Suppressor macrophage treated with lipopolysaccharide for 4 hours (primary cell): Measurements from ENCODE around the gene SASH1.

Source experiments
- DNase-seq: peaks from one replicate; pipeline ENCODE4 v3.0.0-alpha.2; 2020

Gene SASH1

GRCh38 chr6:148436466-148436865 lies 93.8 kb downstream of the SASH1 start:
- DNase-seq = no peak

DNA sequence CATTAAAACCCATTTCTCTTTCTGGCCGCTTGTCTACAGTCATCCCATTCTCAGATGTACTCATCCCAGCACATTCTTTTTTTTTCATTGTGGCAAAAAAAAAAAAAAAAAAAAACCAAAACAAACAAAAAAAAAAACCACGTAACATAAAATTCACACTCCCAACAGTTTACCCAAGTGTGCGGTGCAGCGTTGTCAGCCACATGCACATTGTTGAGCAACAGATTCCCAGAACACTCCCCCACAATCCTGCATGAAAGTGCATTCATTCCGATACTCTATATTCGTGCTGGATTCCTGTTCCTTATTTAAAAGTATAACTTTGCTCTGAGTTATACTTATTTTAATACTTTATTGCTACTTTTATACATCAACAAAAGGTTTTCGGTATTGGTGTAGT lies 96.0 kb downstream of the SASH1 start:
- DNase-seq = no peak

DNA sequence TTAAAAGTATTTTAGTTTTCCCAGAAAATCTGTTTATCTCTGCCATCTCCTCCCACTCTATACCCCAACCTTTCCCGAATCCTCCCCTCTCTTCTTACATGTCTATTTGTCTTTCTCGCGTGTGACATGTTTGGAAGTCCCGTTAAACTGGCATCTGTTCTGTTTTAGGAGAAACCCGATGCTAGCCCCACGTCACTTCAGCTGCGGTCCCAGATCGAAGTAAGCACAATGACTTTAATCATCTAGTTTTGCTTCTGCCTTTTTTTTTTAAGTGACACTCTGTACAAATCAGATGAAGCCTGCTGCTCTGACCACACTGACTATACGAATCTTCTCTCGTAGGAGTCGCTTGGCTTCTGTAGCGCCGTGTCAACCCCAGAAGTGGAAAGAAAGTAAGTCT lies 97.4 kb downstream of the SASH1 start:
- DNase-seq = no peak

GRCh38 chr6:148440877-148441453 lies 98.3 kb downstream of the SASH1 start:
- no peak for DNase-seq

- peak; percentile 27 for DNase-seq
Observed at GRCh38 chr6:148441454-148441911, 98.8 kb downstream of the SASH1 start.

DNA sequence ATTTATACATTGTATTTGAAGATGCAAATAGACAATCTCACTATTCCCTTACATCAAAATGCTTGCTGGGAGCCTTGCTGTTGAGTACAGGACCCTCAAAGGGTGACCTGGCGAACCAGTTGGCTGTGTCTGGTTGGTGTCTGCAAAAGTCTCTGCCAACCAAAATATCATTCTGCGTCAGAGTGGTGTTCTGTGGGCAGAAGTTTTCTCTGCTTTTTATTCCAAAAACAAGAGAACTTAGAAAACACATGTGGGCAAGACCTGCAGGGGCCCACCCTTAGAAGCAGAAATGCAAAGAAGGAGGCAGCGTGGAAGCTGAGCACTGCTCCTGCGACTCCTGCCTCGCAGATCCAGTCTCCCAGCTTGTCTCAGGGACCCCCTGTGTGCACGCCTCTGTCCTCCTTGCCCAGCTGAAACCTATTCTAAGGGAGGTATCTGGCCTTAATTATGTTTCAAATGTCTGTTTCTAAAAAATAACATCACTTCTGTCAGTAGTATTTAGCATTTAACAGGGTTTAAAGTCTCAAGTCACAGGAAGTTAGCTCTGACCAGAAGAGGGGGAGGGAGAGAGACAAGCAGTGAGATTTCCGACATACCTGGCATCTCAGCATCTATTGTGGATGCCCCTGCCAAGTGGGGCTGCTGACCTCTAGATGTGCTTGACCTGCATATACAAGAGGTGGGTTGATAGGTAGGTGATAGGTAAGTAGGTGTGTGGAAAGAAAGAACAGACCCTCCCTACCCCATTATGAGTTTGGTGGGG lies 101.3 kb downstream of the SASH1 start:
- no peak for DNase-seq

DNA sequence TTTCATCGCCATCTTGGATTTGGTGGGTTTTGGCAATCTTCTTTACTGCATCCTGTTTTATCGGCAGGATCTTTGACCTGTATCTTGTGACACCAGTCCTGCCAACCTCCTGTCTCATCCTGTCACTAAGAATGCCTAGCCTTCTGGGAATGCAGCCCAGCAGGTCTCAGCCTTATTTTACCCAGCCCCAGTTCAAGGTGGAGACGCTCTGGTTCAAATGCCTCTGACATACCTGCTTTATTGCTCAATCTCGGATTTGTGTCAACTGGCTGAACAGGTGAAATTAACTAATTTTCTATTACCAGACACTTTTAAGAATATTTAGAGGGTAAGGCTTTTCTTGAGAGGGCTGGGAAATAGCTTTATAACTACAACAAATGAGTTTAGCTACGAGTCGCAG lies 102.5 kb downstream of the SASH1 start:
- no peak for DNase-seq

GRCh38 chr6:148445620-148446019 lies 103.0 kb downstream of the SASH1 start:
- no peak for DNase-seq

DNA sequence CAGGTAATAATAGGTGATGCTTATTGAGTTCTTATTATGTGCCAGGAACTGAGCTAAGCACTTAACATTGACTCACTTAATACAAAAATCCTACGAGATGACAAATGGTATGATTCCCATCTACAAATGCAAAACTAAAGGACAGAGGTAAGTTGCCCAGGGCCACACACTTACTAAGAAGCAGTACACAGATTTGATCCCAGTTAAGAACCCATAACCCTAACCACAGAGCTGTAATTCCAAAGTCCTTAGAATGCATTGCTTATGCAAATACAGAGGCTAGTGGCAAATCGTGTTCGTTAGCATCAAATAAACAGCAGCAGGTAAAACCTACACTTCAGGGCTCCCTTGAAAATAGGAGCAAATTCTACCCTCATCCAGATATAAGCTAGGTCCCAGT lies 104.0 kb downstream of the SASH1 start:
- DNase-seq = no peak

DNA sequence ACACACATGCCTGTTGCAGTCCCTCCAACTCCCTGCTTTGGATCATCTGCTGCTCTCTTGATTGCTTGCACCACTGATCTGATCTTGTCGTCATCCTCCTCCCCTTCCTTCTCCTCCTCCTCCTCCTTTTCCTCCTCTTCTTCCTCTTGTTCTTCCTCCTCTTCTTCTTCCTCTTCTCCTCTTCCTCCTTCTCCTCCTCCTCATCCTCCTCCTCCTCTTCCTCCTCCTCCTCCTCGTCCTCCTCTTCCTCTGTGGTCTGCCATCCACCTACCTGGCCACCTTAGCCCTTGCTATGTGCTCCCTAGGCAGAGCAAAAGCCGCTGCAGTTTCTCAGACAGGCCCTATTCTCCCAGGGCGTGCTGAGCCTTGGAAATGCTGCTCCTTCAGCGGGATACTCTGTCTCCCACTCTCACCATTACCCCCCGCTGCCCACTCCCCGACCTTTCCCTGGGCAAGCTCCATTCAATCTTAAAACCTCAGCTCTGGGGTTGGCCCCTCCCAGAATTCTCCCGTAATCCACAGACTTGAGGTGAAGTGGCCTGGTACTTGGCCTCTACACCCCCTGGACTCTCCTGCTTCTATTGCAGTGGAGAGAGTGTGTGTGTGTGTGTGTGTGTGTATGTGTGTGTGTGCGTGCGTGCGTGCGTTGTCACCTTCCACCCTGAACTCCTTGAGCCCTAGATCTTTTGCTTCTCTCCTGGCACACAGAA lies 105.0 kb downstream of the SASH1 start:
- DNase-seq = no peak

DNA sequence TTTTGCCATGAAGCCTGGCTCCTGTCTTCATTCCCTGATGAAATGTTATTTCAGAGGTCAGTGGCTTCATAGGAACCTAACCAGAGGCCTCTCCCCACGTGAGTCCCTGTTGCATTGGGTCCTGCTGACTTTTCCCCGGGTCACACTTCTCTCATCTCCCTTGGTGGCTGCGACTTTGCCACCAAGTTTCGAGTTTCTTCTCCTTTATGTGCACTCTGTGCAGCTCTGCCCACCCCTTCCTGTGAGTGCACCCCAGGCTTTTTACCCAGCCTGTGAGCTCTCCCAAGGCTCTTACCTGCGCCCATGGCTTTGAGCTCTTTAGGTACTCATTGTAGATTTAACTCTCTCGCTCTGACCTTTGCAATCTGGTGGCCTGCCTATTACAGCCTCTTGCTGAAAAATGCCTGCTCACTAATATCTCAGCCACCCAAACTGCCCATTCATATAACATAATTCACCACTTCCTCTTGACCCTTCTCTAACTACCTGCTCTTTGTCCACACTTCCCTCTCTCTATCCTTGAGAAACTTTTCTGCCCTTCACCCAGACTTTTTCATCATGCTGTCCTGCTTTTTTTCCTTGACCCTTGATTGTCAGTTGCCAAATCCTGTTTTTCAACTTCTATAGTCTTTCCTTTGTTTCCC lies 105.9 kb downstream of the SASH1 start:
- peak; percentile 35 for DNase-seq

- DNase-seq = no peak
Observed at GRCh38 chr6:148450866-148451265, 108.2 kb downstream of the SASH1 start.

DNA sequence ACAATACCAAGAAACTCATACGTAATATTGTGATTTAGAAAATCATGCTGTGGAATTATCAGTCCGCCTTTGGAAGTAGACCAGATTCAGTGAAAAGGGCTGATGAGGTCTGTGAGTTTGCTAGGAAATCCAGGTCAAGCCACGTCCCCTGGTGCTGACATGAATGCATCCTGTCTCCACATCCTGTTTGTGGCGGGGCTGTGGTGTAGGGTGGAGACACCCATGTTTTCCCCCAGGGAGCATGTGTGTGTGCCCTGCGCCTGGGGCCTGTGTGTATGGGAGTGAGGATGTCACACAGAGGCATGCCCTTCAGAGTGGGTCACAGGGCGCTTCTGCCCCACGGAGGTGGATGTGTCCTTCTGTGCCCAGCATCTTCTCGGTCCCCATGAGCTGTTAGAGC lies 109.1 kb downstream of the SASH1 start:
- no peak for DNase-seq

DNA sequence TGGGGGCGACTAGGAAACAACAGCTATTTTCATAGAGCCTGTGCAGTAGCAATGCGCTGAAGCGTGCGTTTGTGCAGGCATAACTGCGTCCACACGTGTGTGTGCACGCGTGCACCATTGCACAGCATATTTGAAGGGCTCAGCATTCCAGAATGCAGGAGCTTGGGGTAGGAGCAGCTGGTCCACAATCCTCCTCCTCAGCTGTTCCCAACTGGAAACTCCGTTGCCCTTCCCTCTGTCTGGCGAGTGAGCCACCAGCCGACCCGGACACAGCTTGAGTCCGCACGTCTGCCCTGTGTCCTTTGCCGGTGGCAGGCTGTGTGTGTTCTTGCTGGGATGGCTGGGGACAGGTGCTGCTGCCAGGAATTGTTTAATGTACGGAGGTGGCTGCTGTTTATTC lies 110.2 kb downstream of the SASH1 start:
- DNase-seq = no peak

DNA sequence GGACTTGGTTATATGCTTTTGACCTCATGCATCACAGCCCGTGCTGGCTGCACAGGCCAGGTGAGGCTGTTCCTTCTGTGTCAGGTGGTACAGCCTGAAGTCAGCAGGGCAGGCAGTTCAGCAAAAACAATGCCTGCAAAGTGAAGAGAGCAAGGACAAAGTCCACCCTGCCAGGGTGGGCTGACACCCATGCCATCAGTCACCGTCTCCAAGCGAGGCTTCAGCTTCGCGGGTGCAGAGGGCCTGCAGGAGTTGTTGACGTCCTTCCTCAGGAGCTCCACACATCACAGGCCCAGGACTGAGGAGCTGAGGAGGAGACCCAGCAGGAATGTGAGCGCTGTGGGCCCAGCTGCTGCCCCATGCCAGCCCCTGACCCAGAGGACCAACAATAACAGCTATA lies 111.3 kb downstream of the SASH1 start:
- no peak for DNase-seq

- no peak for DNase-seq
Observed at GRCh38 chr6:148455225-148455624, 112.6 kb downstream of the SASH1 start.

DNA sequence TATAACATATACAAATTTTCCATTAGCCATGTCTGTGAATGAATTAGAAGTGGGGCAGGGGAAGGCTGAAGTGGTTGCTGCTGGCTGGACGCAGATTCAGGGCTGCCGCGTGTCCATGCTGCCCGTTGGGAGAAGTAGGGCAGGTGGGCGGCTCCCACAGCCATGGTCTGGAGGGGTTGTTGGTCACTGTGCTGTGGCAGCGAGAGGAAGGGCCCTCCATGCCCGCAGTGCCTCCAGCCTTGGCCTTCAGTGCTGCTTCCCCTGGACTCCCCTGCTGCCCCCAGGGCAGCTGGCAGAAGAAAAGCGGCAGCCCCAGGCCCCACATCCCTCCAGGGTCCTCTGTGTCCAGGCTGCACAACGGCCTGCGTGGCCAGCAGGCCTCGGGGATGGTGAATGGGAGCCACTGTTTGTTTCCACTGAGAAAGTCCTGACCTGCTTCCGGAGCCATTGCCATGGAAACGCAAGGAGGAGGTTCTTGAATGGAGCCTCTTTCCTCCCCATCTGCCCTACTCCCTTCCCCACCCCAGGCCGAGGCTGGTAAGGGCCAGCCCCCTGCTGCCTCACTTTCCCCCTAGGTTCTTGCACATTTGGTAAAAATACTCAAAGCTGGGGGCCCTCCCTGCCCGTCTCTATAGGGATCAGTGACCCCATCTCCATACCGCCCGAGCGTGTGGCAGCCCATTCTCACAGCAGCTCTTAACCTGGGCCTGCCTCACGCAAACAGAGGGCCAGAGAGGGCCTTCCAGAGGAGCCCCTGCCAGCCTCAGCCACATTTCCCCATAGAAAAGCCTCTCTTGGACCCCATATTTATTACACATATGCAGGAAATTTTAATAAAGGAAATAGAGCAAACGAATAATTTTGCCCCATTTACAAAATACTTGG lies 113.3 kb downstream of the SASH1 start:
- DNase-seq = no peak

DNA sequence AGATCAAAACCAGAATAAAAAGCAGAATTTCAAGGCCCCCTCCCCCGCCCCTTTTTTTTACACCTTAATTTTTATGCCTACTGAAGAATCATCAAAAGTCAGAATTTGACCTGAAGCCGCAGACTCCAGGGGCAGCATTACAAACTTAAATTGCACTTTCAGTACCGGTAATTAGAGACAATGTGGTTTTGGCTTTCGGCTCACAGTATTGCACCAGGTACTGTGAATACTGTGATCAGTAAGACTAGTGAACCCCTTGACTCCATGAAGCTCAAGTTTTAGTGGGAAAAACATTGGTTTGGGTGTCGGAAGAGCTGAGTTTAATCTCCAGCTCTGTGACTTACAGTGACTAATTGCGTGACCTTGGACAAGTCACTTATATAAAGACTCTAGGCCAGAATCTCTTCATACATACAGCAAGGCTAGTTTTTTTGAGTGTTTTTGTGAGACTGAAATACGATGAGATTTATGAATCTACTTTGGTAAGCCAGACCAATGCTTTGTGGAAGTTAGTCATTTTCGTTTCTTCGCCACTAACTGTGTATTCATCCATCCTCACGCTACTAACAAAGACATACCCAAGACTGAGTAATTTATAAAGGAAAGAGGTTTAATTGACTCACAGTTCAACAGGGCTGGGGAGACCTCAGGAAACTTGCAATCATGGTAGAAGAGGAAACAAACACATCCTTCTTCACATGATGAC lies 114.7 kb downstream of the SASH1 start:
- DNase-seq = no peak

DNA sequence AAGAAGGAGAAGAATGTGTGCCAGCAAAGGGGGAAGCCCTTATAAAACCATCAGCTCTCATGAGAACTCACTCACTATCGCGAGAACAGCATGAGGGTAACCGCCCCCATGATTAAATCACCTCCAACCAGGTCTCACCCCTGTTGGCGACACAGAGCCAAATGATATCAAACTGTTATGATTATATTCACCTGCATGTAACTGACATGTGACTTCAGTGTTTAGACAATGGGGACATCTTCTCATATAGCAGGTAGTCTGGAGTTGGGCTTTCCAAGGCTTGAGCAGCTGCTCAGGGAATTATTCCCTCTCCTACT lies 115.2 kb downstream of the SASH1 start:
- no peak for DNase-seq

DNA sequence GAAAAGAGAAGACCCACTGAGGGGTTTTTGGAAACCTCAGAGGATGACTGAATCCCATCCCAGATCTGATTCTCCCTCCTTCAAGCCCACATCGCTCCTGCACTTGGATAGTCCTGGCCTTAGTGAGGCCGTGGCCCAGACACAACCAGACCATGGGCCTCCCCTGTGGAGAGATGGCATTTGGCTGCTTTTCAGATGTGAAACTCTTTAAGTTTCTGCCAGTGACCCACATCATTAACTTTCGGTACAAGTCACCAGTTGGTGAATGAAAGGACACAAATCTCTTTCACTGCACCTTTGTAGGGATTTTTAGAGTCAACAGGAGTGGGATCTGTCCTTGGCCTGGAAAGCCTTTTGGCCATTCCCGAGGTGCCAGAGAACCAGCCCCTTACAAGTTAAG lies 116.6 kb downstream of the SASH1 start:
- DNase-seq = no peak

- DNase-seq = no peak
Observed at GRCh38 chr6:148460876-148461646, 118.4 kb downstream of the SASH1 start.
